Small intestine (tissue), 7 donors: ENCODE results near the gene TNFRSF1A. TPM values are rescaled to one million over a fixed set of nuclear protein-coding genes. Genes with fewer than 3 reads are reported as not detected.

Experiments
- DNase-seq, 2 donors: peaks; one replicate each; pipeline versions ENCODE4 v3.0.0 to v3.0.0-alpha.2; 2013
- FAIRE-seq: peaks from 2 replicates; lab custom pipeline; 2012; peaks lifted over from hg19 to GRCh38; lab: Jason Lieb, UNC
- H3K27ac ChIP-seq, 3 donors: one replicate each; pipeline ENCODE4 v1.5.1; 2013; ENCODE audit warnings: low read length in 2 of 3, mild to moderate bottlenecking in 2 of 3, control low read depth in 1 of 3, inconsistent platforms in 1 of 3, low read depth in 1 of 3, moderate library complexity in 1 of 3
- H3K27me3 ChIP-seq, 3 donors: one replicate each; pipeline ENCODE4 v1.6.1; 2013; ENCODE audit warnings: low read length in 3 of 3, inconsistent platforms in 1 of 3; ENCODE audit not compliant: control insufficient read depth in 3 of 3, insufficient read depth in 3 of 3
- H3K36me3 ChIP-seq, 3 donors: one replicate each; pipeline ENCODE4 v1.6.1; 2013; ENCODE audit warnings: low read length in 3 of 3, inconsistent platforms in 1 of 3, low read depth in 1 of 3, mild to moderate bottlenecking in 1 of 3, moderate library complexity in 1 of 3; ENCODE audit not compliant: control insufficient read depth in 3 of 3, insufficient read depth in 2 of 3
- H3K4me1 ChIP-seq, 3 donors: one replicate each; pipeline ENCODE4 v1.6.1; 2013; ENCODE audit warnings: low read length in 2 of 3, inconsistent platforms in 1 of 3, low read depth in 1 of 3, mild to moderate bottlenecking in 1 of 3, moderate library complexity in 1 of 3; ENCODE audit not compliant: control insufficient read depth in 3 of 3, insufficient read depth in 2 of 3
- H3K4me3 ChIP-seq, 3 donors: one replicate each; pipeline ENCODE4 v1.5.1; 2013; ENCODE audit warnings: low read length in 3 of 3, control low read depth in 1 of 3, inconsistent platforms in 1 of 3, low read depth in 1 of 3, mild to moderate bottlenecking in 1 of 3, moderate library complexity in 1 of 3
- H3K9me3 ChIP-seq, 2 donors: one replicate each; pipeline ENCODE4 v1.6.1; 2013; ENCODE audit warnings: low read depth in 1 of 2, low read length in 1 of 2; ENCODE audit not compliant: control insufficient read depth in 2 of 2, insufficient read depth in 1 of 2
- WGBS, 3 donors: extraction: QIAGEN DNeasy Blood & Tissue Kit; methylation state at CpG; one replicate each; pipeline ENCODE4 v1.1.7; 2013; 5-methylcytosine and 5-hydroxymethylcytosine counted together
- polyA plus RNA-seq, 4 donors: library from polyadenylated mRNA; stranded (reverse) in 3 of 4; unstranded in 1 of 4; fragments of 200-250 nt in 3 of 4; fragments of 120-200 nt in 1 of 4; gene quantifications; one replicate each; pipeline versions ENCODE4 v1.2.1 to v1.2.3, GENCODE V29; 2013
- donor health status: healthy with polysubstance abuse.
- donor health status: control.
- donor health status: control.
- donor health status: Bipolar disorder and iron deficiency.
- donor health status: healthy.

The TNFRSF1A gene
- polyA plus RNA-seq, 4 donors: 77.2 to 108 (median 97.6) TPM

DNA sequence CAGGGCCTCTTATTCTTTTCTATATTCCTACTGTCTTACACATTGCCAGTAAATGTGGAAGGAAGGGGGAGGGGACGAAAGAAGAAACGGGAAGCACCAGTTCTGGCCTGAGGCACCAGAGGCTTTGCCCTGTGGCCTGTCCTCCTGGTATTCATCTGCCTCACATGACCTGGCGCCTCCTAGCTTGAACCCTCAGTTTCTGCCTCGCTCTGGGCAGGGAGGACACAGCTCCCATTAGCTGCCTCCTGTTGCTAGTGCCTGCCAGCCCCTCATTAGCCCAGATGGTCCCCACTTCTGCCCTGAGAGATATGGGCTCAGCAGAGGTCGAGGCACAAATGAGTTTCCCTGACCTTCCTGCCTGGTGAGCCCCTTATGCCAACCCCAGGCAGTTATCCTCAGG, 34.3 kb downstream of the TNFRSF1A start:
- Histone ChIP-seq H3K36me3 (peaks cover 0 to 8% (median 0%) of the 10 kb centered on the region in 3 donors), H3K4me1 (peaks cover 3 to 62% (median 7%) of the 10 kb centered on the region in 3 donors), H3K27ac (peak overlapping the region in 1 of 3 donors; percentile 44), H3K4me3 (no peak overlapping the region), H3K9me3 (no peaks in the 10 kb centered on the region), H3K27me3 (no peaks in the 10 kb centered on the region)
- DNase-seq (no peak), FAIRE-seq (no peak)
- WGBS, 3 donors: 59 to 69% (median 68%) methylated on average over 5 of the region's 5 CpGs

DNA sequence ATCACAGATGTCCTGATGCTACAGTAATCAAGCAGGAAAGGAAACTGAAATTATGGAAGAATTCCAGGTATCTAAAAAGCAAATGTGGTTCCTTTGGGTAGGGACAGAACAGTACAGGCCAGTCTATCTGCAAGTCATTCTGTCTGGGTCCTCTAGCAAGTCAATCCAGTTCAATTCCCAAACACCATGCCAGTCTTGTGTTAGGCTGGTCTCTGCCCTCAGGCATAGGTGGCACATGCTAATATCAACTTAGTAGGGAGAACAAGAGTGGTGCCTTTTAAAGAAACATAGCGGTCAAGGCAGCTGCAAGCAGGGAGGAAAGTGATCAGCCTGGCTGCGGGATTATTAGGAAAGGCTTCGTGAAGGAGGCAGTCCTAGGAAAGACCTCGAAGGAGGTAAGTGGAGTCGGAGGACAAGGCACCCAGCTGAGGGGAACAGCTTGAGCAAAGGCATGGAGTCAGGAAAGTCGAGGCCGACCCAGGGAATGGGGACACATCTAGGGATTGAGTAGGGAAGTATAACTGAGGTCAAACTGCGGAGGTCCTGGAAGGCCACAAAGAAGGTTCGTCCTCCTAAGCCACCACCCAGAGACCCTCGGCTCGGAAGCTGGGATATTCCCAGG, 35.2 kb downstream of the TNFRSF1A start:
- no peaks in the 10 kb centered on the region for H3K27me3 ChIP-seq
- no peak overlapping the region for H3K4me3 ChIP-seq
- WGBS, 3 donors: 87 to 94% (median 90%) methylated on average over 11 of the region's 11 CpGs
- peaks cover under 1 to 61% (median 7%) of the 10 kb centered on the region in 3 donors for H3K4me1 ChIP-seq
- no peaks in the 10 kb centered on the region for H3K9me3 ChIP-seq
- DNase-seq (no peak), FAIRE-seq (no peak)
- peaks cover 0 to under 1% (median 0%) of the 10 kb centered on the region in 3 donors for H3K36me3 ChIP-seq
- H3K27ac ChIP-seq: no peak overlapping the region

DNA sequence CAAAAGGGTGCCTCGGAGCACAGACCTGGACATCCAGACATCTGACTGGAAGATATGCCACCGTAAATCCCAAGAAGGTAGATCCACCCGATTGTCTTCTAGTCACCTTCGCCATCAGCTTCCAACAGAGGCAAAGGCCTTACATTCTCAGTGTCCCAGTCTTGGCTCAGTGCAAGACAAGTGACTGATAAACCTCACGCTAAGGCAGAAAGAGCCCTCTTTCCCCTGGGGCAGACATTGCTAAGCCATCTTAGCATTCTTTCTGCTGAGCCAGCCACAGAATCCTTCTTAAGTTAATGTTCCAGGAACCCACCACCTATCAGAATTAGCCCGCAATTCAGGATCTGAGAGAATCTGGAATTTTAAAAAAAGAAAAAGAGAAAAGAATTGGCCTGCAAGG, 35.7 kb downstream of the TNFRSF1A start:
- no peak overlapping the region for H3K4me3 ChIP-seq
- WGBS, 3 donors: 76 to 86% (median 78%) methylated on average over 6 of the region's 6 CpGs
- H3K4me1 ChIP-seq: peaks cover 0 to 60% (median 7%) of the 10 kb centered on the region in 3 donors
- H3K36me3 ChIP-seq: no peaks in the 10 kb centered on the region
- DNase-seq (no peak), FAIRE-seq (no peak)
- no peaks in the 10 kb centered on the region for H3K27me3 ChIP-seq
- no peak overlapping the region for H3K27ac ChIP-seq
- H3K9me3 ChIP-seq: no peaks in the 10 kb centered on the region

DNA sequence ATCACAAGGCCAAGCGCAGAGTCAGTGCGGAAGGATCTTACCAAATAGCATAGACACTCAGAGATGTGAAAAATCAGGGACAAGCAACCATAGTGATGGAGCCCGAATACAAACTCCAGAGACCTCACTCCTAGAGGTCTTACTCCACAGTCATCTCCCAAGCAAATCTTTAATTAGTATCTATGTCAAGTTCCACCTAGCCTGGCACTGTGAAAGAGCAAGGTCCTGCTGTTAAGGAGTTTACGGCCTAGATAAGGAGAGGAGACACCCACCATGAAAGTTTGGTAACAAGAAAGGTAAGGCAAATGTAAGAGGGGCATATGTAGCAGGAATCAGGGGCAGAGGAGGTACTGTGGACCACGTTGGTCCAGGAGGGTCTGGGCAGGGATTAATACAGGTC, 38.8 kb downstream of the TNFRSF1A start:
- DNase-seq: peak; percentile 77 to 79
- H3K9me3 ChIP-seq: peaks cover 0 to 5% of the 10 kb centered on the region in 2 donors
- no peaks in the 10 kb centered on the region for H3K27me3 ChIP-seq
- H3K4me3 ChIP-seq: no peak overlapping the region
- no peak for FAIRE-seq
- 39 to 72% (median 52%) methylated on average over 5 of the region's 5 CpGs for whole genome bisulfite sequencing, 3 donors
- peak overlapping the region in 1 of 3 donors; percentile 53 for H3K27ac ChIP-seq
- H3K36me3 ChIP-seq: no peaks in the 10 kb centered on the region
- H3K4me1 ChIP-seq: peaks cover 0 to 51% (median under 1%) of the 10 kb centered on the region in 3 donors

DNA sequence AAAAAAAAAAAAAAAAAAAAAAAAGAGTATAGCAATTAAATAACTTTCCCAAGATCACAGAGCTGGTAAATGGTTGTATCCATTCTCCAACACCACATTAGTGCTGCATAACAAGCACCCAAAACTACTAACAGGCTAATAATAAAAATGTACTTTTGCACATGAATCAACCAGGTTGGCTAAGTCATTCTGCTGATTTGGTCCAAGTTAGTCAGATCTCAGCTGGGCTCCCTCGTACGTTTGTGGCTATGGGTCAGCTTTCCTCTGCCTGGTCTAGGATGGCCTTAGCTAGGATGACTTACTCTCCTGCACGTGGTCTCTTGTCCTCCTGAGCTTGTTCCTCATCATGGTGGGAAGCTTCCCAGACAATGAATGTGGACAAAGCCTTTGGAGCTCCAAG, 39.3 kb downstream of the TNFRSF1A start:
- Histone ChIP-seq H3K36me3 (no peaks in the 10 kb centered on the region), H3K27ac (peak overlapping the region in 1 of 3 donors; percentile 53), H3K4me1 (peaks cover 0 to 51% (median 0%) of the 10 kb centered on the region in 3 donors), H3K27me3 (no peaks in the 10 kb centered on the region), H3K4me3 (no peak overlapping the region), H3K9me3 (peaks cover 0 to 6% of the 10 kb centered on the region in 2 donors)
- DNase-seq (no peak), FAIRE-seq (no peak)
- 61 to 82% (median 74%) methylated on average over 3 of the region's 3 CpGs for WGBS, 3 donors

DNA sequence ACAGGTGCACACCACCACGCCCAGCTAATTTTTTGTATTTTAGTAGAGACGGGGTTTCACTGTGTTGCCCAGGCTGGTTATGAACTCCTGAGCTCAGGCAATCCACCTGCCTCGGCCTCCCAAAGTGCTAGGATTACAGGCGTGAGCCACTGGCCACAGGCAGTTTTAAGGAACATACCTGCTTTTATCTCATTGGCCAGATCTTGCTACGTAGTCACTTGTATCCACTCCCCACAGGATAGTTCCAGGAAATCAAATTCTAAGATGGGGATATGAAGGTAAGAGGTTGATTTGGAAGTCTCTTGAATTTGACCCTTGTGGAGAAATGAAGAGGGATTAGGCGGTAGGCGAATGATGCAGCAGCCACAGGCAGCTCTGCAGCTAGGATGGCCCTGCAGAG, 40.2 kb downstream of the TNFRSF1A start:
- DNase-seq: no peak
- FAIRE-seq: no peak
- peaks cover 0 to 51% (median 2%) of the 10 kb centered on the region in 3 donors for H3K4me1 ChIP-seq

DNA sequence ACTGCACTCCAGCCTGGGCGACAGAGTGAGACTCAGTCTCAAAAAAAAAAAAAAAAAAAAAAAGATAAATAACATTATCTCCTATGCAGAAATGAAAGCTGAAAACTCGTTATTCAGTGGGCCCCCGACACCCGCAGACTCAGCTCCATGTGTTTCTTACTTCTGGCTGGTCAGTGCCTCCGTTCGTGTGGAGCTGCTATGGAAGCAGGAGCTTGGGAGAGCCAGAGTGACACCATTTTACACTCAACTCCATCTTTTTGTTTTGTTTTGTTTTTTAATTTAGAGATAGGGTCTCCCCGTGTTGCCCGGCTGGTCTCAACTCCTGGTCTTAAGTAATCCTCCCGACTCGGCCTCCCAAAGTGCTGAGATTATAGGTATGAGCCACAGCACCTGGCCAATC, 44.7 kb downstream of the TNFRSF1A start:
- WGBS, 3 donors: 38 to 72% (median 49%) methylated on average over 9 of the region's 10 CpGs
- DNase-seq (no peak), FAIRE-seq (no peak)
- H3K4me3 ChIP-seq: no peak overlapping the region
- H3K4me1 ChIP-seq: peaks cover 2 to 65% (median 2%) of the 10 kb centered on the region in 3 donors
- peaks cover 0 to 6% of the 10 kb centered on the region in 2 donors for H3K9me3 ChIP-seq
- no peaks in the 10 kb centered on the region for H3K36me3 ChIP-seq
- peak overlapping the region in 2 of 3 donors; percentile 74 to 78 for H3K27ac ChIP-seq
- H3K27me3 ChIP-seq: no peaks in the 10 kb centered on the region

More for the DNA sequence above, 40.2 kb downstream of the TNFRSF1A start:
- Histone ChIP-seq H3K27me3 (no peaks in the 10 kb centered on the region), H3K4me3 (no peak overlapping the region), H3K27ac (no peak overlapping the region), H3K9me3 (peaks cover 0 to 6% of the 10 kb centered on the region in 2 donors), H3K36me3 (no peaks in the 10 kb centered on the region)
- 83 to 90% (median 89%) methylated on average over 7 of the region's 7 CpGs for WGBS, 3 donors

DNA sequence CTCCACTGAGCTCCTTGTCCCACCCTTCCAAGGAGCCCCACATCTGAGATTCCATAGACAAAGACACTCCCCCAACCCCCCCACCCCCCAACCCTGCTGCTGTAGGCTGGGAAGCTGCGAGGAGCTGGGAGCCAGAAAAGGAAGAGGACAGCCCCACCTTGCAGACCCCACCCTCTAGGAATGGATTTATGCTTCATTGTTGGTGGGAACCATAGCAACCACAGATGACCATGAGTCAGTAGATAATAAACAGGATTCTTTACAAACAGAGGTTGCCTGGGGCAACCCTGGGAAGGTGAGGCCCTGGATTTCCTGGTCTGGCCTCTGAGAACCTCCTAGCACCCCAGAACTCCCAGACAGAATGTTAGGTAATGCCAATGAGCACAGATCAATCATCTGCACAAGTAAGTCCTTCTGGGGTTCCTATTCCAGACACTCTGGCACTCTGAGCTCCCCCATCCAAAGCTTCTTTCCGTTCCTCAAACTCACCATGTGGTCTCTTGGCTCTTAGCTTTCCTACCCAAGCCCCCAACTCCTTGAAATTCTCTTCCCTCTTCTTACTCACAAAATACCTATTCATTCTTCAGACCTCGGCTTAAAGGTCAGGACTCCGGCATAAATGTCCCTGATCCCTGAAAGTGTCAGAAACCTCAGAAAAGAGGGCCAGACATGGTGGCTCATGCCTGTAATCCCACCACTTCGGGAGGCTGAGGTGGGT, 46.6 kb downstream of the TNFRSF1A start:
- DNase-seq (peak; percentile 98 to 99), FAIRE-seq (no peak)
- Histone ChIP-seq H3K27me3 (no peaks in the 10 kb centered on the region), H3K4me1 (peaks cover 2 to 62% (median 2%) of the 10 kb centered on the region in 3 donors), H3K4me3 (no peak overlapping the region), H3K36me3 (no peaks in the 10 kb centered on the region), H3K27ac (peak overlapping the region; percentile 91 to 95 (median 93)), H3K9me3 (peaks cover 0 to 6% of the 10 kb centered on the region in 2 donors)
- 17 to 54% (median 20%) methylated on average over 5 of the region's 5 CpGs for WGBS, 3 donors
